Stimulated activated CD8-positive, alpha-beta memory T cell treated with anti-CD3 and anti-CD28 coated beads, Interleukin-7, amount 100 ng/mL, for 48 hours (primary cell): ENCODE results near the gene RNF40.
A peak's percentile ranks its signal among the peaks of the same experiment; 100 is the strongest.

Source experiments
- DNase-seq, 2 donors: peaks; one replicate each; pipeline ENCODE4 v3.0.0-alpha.2; 2020; ENCODE audit warnings: low read depth in 1 of 2; ENCODE audit errors: extremely low read depth in 1 of 2

Gene RNF40

DNA sequence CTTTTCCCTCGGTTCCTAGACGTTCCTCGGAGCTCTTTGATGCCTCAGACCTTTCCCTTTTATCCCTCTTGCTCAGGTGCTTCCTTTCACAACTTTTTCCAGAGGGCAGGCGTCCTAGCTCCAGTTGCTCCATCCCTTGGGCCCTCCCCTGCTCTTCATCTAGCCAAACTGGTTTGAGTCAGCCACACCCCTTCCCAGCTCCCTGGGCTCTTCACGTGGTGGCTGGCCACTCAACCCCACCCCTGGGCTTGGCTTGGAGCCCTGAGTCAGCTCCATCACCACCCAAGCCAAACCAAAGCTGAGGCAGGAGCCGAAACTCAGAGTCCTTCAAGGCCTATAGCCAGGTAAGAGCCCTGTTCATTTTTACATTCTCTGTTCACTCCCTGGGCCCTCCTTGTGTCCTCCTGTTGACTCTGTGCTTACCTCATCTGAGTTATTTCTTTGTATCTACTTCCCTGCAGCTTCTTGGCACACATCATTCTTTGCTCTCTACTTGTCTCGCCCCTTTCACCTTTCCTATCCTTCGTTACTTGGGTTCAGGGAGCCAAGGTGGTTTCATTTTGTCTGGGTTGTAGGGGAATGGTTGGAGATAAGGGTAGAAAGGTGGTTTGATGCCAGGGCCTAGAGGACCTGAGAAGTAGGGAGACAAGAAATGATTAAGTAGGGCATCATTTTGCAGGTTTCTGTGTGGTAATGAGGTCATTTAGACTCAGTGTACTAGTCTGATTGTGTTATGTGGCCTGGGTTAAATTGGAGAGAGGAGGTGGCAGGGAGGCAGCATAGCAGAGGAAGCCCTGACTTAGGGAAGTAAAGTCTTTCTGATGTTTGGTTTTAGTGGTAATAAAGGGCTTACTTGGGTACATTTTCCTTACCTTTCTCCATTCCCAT lies 21.5 kb upstream of the RNF40 start:
- DNase-seq = peak in 1 of 2 donors; percentile 15

DNA sequence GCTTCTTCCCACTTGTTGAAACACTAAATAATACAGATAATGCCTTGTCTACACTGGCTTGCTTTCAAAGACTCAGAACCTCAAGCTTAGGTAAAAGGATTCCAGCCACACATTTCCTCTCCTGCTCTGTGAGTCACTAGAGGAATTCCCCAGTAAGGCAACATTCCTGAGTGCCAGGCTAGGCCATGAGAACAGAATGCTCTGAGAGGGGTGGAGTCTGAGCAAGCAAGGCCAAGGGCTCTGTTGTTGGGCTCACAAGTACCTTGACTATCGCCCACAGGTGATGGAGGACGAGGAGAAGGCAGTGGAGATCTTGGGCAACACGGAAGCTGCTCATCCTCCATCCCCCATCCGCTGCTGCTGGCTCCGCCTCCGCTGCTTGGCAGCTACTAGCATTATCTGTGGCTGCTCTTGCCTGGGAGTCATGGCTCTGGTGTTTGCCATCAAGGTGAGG lies 20.6 kb upstream of the RNF40 start:
- no peak for DNase-seq

DNA sequence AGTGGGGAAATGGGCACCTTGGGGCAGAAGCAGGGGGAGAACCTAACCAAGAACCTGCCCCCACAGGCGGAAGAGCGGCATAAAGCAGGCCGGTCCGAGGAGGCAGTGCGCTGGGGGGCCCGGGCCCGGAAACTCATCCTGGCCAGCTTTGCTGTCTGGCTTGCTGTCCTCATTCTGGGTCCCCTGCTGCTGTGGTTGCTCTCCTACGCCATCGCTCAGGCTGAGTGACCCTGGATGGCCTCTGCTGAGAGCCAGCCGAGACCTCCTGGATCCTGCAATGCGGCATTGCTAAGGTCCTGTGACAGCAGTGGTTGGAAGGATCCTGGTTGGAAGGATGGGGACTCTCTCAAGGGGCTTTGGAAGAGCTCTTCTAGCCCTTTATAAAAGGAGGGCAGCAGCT lies 18.4 kb upstream of the RNF40 start:
- DNase-seq = no peak

DNA sequence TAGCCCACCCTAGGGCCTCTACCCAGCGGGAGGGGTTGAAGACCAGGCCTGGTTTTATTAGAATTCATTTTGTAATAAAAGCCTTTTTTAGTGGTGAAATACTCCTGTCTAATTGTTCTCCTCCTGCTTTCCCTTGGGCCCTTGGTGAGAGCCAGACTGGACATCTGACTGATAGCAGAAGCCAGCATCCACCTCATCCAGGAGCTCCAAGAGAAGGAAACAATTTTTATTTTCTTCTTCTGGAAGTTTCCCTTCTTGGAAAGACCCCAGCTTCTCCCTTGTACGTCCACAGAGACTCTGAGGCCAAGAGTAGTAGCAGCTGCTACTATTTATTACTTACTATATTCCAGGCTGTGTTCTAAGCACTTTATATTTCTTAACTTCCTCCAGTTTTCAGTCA lies 17.9 kb upstream of the RNF40 start:
- DNase-seq = no peak

DNA sequence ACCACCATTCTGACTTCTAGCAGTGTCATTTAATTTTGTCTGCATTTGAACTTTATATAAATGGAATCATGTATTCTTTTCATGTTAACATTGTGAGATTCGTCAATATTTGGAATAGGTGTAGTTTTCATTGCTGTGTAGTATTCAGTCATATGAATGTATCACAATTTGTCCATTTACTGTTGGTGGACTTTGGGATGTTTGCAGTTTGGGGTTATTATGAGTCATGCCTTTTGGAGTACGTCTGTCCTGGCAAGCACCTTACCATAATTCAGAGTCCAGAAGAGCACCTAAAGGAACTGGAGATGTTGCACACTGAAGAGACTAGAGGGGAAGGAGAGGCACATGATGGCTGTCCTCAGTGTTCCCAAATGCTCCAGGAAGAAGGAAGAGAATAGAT lies 17.0 kb upstream of the RNF40 start:
- no peak for DNase-seq

DNA sequence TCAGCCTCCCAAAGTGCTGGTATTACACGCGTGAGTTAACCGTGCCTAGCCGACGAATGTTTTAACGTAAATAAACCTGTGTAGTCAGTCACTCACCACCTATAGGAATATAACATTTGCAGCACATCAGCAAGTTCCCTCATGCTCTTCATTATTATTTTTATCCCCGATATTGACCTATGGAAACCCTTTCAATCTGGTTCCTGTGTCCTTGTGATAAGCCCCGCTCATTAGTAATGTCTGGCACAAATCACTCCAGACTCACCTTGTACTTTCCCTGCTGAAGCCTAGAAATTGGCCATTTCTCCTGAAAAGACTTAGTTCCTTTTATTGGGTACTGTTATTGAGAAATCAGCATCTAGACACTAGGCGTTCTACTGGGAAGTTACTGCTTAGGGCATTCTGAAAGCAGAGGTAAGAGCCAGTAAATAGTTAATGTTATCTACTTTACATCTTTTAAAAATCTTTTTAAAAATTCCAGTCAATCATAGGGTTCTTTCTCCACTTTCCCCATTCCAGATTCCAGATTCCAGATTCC lies 15.4 kb upstream of the RNF40 start:
- DNase-seq = no peak

DNA sequence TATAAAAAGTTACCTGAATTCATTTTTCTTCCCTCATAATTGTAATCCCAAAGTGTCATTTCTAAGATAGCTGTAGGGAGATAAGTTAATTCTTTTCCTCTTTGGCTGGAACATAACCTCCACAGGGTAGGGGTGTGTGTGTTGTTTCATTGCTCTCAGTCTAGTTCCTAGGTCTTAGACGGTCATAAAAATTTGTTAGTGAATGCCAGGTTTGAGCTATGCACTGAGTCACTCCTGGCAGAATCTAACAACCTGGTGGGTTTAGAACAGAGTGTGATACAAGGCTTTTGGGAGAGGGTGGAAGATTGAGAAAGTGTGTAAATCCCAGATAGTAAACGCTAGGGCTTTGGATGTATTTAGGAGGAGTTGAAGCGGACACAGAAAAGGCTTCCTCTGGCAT lies 14.8 kb upstream of the RNF40 start:
- DNase-seq = no peak

DNA sequence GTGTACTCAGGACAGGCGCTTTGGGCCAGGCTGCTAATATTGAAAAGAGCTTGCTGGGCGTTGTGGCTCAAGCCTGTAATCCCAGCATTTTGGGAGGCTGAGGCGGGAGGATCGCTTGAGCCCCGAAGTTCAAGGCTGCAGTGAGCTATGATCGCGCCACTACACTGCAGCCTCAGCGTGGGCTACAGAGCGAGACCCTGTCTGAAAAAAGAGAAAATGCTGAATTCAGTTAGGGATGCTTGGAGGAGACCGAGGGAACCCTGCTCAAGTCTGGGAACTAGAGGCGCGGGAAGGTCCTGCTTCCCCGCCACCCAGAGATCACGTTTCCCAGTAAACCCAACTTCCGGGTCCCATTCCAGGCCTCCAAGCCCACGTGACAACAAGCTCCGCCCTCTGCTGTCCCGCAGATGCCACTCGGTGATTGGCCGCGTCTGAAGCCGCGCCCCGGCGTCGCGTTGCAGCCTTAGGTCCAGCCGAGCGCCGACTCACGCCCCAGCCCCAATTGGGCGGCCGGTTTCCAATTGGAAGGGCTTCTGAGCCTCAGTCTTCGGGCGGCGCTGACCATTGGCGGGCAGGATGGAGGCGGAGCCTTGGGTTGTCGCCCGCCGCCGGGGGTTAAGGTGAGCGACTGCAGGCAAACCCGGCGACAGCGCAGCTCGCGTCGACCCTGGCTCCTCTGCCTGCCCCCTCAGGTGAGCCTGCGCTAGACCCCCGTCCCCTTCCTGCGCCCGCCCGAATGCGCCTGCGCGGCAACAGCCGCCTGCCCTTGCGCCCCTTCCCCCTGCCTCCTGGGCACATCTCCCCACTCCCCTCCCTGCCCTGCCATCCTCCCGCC lies 14.1 kb upstream of the RNF40 start, which contains the start of gene PHKG2:
PHKG2 (plus strand) TSS at position 627 of the 835 bp plus-strand sequence. CDS start 396 bp downstream, outside the sequence.
- peak; percentile 97 to 98 for DNase-seq

DNA sequence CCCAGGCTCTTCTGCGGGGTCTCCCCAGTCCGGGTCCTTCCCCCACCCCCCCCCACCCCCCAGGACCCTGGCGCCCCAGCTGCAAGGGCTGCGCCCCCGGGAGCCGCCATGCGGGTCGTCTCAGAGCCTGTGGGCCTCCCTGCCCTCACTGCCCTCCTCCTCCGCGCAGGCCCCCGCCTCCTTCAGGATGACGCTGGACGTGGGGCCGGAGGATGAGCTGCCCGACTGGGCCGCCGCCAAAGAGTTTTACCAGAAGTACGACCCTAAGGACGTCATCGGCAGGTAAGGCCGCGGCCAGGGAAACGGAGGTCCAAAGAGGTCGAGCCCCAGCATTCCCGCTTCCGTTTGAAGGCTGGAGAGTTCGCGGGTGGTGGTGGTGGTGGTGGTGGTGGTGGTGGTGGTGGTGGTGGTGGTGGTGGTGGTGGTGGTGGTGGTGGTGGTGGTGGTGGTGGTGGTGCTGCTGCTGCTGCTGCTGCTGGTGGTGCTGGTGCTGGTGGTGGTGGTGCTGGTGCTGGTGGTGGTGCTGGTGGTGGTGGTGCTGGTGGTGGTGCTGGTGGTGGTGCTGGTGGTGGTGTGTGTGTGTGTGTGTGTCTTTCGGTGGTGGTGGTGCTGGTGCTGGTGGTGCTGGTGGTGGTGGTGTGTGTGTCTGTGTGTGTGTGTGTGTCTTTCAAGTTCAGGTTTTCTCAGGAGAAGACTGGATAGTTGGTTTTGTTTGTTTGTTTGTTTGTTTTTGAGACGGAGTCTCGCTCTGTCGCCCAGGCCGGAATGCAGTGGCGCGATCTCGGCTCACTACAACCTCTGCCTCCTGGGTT lies 13.3 kb upstream of the RNF40 start:
- DNase-seq = no peak

DNA sequence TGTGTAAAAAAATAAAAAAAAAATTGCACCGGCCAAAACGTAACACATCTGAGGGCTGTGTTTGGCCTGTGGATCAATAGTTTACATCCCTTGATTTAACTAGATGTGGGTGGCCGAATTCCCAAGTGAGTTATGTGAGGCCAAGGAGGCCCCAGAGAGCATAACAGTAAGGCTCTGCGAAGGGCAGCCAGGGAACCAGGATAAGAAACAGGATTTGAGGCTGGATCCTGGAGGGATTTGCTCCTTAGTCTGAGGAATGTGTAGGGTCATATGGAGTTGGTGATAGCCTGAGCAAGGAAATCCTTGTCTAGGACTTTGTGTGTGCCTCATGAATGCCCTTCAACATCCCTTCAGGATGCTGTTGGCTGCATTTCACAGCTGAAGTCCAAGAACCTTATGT lies 11.9 kb upstream of the RNF40 start:
- DNase-seq = no peak

DNA sequence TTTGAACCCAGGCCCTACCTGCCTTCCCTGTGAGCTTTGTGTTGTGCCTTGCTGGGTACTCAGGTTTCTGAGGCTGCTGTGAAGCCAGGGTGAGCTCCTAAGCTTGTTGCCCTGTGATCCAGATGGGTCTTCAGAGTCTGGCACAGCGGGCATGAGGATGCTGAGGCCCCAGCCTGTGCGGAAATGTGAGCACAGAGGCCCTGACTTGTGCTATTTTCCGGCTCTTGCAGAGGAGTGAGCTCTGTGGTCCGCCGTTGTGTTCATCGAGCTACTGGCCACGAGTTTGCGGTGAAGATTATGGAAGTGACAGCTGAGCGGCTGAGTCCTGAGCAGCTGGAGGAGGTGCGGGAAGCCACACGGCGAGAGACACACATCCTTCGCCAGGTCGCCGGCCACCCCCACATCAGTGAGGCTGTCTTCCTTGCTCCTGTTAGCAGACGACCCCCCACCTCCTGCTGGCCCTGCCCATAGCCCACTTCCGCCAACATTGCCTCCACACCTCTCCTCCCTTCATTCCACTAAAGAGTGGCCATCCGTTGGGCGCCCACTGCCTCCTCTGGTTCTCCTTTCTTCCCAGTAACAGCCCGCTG lies 11.2 kb upstream of the RNF40 start:
- no peak for DNase-seq

DNA sequence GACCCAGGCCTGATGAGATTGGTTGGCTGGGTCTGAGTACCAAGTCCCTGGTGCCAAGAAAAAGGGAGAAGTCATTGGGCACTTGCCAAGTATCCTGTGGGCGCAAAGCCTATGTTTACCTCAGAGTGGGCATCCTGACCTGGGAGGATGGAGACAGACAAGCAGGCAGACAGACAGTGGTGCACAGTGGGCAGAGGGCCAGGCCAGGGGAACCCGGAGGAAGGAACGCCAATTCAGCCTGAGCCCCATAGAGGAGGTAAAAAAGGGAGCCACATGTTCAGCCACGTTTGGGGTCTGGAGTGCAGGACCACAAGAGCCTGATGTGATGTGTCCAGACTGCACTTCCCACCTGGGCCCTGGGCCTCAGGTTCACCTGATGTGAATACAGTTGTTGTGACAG lies 8.5 kb upstream of the RNF40 start:
- DNase-seq = no peak

DNA sequence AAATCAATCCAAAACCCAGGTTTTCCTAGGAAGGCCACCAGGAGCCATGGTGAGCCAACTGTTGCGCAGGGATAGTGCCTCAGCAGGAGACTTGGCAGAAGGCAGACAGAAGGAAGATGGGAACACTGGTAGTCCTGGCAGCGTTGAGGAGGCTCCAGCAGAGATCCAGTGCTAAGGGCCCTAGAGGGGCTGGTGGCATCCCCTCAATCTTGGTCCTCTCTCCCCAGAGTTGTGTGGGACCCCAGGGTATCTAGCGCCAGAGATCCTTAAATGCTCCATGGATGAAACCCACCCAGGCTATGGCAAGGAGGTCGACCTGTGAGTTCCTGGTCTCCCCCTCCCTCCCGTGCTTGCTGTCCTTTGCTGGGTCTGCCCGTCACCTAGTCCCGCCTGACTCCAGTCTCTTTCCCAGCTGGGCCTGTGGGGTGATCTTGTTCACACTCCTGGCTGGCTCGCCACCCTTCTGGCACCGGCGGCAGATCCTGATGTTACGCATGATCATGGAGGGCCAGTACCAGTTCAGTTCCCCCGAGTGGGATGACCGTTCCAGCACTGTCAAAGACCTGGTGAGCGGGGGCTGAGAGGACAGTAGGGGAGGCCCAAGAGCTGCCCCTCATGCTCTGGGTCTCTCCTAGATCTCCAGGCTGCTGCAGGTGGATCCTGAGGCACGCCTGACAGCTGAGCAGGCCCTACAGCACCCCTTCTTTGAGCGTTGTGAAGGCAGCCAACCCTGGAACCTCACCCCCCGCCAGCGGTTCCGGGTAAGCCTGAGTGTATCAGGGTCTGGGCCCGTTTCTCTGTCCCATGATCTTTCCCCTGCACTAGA lies 6.0 kb upstream of the RNF40 start:
- no peak for DNase-seq

DNA sequence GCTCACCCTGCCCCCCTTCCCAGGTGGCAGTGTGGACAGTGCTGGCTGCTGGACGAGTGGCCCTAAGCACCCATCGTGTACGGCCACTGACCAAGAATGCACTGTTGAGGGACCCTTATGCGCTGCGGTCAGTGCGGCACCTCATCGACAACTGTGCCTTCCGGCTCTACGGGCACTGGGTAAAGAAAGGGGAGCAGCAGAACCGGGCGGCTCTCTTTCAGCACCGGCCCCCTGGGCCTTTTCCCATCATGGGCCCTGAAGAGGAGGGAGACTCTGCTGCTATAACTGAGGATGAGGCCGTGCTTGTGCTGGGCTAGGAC lies 5.4 kb upstream of the RNF40 start:
- DNase-seq = no peak

DNA sequence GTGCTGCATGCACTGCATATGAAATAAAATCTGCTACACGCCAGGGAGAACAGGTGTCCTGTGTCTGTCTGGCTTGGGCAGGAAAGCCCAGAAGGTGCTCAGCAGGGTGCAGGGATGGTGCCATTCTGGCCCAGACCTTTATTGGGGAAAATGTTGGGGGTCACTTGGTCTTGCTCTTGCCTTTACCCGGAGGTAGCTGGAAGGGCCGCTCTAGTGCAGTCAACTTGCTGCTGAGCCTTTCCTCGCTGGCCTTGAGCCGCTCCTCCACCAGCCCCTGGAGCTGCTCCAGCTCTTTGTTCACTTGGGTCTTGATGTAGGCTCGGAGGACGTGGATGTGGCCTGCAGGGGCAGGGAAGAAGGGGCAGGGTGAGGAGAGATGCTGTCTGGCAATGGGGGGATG lies 4.8 kb upstream of the RNF40 start:
- DNase-seq = no peak

DNA sequence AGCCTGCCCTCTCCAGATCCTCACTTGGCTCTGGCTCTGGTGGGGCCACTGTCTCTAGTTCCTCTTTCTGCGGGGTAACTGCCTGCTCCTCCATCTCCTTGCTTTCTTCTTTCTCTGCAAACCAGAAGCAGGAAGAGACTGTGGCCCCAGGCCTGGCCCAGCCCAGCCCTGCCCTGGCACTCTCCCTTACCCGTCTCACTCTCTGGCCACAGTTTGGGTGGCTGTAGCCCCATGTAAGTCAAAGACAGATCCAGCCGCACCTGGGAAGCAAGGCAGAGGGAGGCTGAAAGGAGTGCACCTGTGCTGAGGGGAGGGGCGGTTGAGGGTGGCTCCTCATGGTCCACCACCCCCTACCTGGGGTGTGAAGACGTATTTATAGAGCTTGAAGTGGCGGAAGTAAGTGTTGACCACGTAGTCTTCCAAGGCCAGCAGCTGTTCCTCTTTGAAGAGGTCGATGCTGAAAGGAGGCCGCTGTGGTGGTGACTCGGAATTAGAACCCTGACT lies 3.1 kb upstream of the RNF40 start:
- DNase-seq = no peak

DNA sequence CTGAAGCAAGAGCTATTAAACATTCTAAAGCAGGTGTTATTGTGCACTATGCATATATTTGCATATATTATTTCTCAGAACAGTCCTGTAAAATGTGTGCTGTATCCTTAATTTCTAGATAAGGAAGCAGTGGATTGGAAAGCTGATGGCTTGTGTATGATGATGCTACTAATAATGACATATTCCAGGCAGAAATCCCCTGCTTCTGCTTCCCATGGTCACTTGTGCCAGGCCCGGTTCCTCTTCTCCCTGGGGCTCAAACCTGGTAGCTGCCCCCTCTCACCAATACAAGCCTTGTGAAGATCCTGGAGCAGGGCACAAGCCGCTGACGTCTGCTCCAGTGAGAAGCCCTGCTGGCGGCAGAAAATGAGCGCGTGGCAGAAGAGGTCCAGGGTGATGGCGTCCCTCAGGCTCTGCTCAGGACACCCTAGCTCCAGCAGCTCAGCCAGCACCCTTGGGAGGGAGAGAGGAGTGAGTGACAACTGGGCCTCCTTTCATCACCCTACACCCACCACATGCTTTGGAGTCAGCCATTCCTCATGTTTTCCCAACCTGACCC lies 2.0 kb upstream of the RNF40 start:
- DNase-seq = no peak

DNA sequence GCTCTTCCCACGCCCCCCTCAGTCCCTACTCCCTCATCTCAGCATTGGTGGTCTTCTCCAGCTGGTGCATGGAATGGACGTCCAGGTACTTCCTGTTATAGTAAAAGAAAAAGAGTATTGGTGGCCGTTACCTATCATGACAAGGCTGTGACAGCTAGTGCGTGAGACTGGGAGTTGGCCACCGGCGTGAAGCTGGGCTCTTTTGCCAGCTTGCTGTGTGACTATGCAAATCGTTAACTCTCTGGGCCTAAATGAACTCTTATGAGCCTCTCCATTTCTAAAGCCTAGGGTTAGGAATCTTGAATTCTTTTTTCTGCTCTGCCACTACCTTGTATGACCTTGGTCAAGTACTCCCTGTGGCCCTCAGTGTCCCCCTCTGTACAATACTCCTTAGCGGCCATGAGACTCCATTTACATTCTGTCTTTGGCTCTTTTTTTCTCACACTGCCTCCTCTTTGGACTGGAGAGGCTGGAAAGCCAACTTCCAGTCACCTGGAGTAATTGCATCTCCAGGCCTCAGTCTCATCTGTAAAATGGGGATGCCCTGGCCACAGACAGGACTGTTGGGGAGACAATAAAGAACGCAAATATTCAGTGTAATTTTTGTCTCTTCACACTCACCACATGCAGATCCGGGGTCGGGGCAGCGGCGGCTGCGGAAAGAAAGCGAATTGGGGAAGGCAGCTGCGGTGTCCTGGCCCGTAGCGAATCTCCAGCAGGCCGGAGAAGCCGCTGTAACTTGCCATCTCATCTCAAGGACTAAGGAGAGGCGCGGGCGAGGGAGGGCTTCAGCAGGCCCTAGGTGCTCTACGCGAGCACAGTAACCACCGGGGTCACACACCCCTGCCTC lies 1.3 kb upstream of the RNF40 start:
- no peak for DNase-seq
